ENCODE data around the gene KISS1.

DNA sequence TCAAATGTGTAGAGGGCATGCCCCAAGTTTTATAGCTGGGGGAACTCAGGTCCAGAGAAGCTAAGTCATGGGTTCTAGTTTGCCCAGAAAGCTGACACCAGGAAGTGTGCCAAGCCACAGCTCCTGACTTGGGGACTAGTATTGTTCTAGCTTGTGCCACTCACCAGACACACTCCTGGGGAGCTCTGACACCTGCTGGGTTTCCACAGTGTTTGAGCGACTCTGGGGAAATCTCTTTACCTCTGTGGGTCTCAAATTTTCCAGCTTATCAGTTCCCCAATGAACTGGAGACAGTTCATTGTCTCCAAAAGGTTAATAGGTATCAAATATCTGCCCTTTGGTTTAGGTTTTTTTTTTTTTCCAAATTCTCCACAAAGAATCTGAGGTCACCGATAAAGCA lies 4.2 kb downstream of the KISS1 start:
- no peak for TF ChIP-seq EZH2phosphoT487 (IDR thresholded peaks at IDR 0.05; ENCODE audit: borderline replicate concordance, low read depth, low read length)
- TF ChIP-seq, protein P1, sequence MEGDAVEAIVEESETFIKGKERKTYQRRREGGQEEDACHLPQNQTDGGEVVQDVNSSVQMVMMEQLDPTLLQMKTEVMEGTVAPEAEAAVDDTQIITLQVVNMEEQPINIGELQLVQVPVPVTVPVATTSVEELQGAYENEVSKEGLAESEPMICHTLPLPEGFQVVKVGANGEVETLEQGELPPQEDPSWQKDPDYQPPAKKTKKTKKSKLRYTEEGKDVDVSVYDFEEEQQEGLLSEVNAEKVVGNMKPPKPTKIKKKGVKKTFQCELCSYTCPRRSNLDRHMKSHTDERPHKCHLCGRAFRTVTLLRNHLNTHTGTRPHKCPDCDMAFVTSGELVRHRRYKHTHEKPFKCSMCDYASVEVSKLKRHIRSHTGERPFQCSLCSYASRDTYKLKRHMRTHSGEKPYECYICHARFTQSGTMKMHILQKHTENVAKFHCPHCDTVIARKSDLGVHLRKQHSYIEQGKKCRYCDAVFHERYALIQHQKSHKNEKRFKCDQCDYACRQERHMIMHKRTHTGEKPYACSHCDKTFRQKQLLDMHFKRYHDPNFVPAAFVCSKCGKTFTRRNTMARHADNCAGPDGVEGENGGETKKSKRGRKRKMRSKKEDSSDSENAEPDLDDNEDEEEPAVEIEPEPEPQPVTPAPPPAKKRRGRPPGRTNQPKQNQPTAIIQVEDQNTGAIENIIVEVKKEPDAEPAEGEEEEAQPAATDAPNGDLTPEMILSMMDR (conservative IDR thresholded peaks at IDR 0.05; ENCODE audit: low read length): no peak
